Hypothalamus (tissue), 51 donors: ENCODE measurements around the gene C22orf39.
A peak's percentile ranks its signal among the peaks of the same experiment; 100 is the strongest.

Experiments
- DNase-seq, 51 donors: peaks; one replicate each; lab custom pipeline; 2025; lab: John Stamatoyannopoulos, UW

The C22orf39 gene

GRCh38 chr22:19434401-19434800 is 13.1 kb downstream of the C22orf39 start:
- no peak for DNase-seq

- peak; percentile 52 to 97 (median 92) for DNase-seq
Observed at GRCh38 chr22:19432133-19432851, 15.2 kb downstream of the C22orf39 start, which contains the start of gene MRPL40. Gene MRPL40 (plus strand): TSS chr22:19432545. CDS start chr22:19432555, 10 bp downstream.

- peak in 50 of 51 donors; percentile 27 to 94 (median 76) for DNase-seq
Observed at GRCh38 chr22:19431649-19432132, 15.8 kb downstream of the C22orf39 start, which contains the start of gene HIRA. Gene HIRA (minus strand): TSS chr22:19431733. CDS start chr22:19431476, 257 bp downstream.

GRCh38 chr22:19430890-19431541 is 16.5 kb downstream of the C22orf39 start:
- DNase-seq: peak in 11 of 51 donors; percentile 8 to 38 (median 25)

GRCh38 chr22:19429950-19430889 is 17.3 kb downstream of the C22orf39 start:
- peak in 4 of 51 donors; percentile 7 to 30 (median 12) for DNase-seq

- no peak for DNase-seq
Observed at GRCh38 chr22:19424186-19424500, 23.4 kb downstream of the C22orf39 start.

- peak in 1 of 51 donors; percentile 14 for DNase-seq
Observed at GRCh38 chr22:19422440-19423301, 24.8 kb downstream of the C22orf39 start.

- no peak for DNase-seq
Observed at GRCh38 chr22:19420321-19420720, 27.2 kb downstream of the C22orf39 start.

- no peak for DNase-seq
Observed at GRCh38 chr22:19419464-19420178, 27.9 kb downstream of the C22orf39 start.

GRCh38 chr22:19419086-19419463 is 28.4 kb downstream of the C22orf39 start:
- DNase-seq: no peak

- no peak for DNase-seq
Observed at GRCh38 chr22:19412923-19413322, 34.6 kb downstream of the C22orf39 start.

- DNase-seq: peak in 1 of 51 donors; percentile 16
Observed at GRCh38 chr22:19412478-19412877, 35.0 kb downstream of the C22orf39 start.

GRCh38 chr22:19411690-19412045 is 35.8 kb downstream of the C22orf39 start:
- no peak for DNase-seq

- DNase-seq: peak in 1 of 51 donors; percentile 6
Observed at GRCh38 chr22:19410941-19411689, 36.4 kb downstream of the C22orf39 start.

GRCh38 chr22:19407649-19408606 is 39.6 kb downstream of the C22orf39 start:
- DNase-seq: no peak

GRCh38 chr22:19406846-19407245 is 40.7 kb downstream of the C22orf39 start:
- DNase-seq: no peak

- DNase-seq: no peak
Observed at GRCh38 chr22:19406281-19406811, 41.2 kb downstream of the C22orf39 start.
